Sciatic nerve (tissue), 2 donors: ENCODE data around the gene KLHL29. TPM values are rescaled to one million over a fixed set of nuclear protein-coding genes. Genes with fewer than 3 reads are reported as not detected.

ENCODE experiments used
- ATAC-seq: fragments of 200-7000 bp; cut with Tn5 transposase; one replicate; pipeline ENCODE4 v1.9.1; 2020; ENCODE audit warnings: mild to moderate bottlenecking, moderate library complexity
- DNase-seq: peaks from one replicate; pipeline ENCODE4 v3.0.0-alpha.2; 2020; ENCODE audit warnings: low spot score
- intact Hi-C: fragments of 100-400 bp; cut with DNase I; formaldehyde crosslinking; loops from one replicate; pipeline ENCODE4 v1.14.2; 2022
- total RNA-seq: library from RNA; stranded (reverse); fragmentation: NEBNext Ultra II Directional; extraction: Animal tissue kit (Norgen Biotek cat#: 25700); gene quantifications from one replicate; pipeline ENCODE4 v1.2.1, GENCODE V29; 2021
- donor health status: DM: no; HTN: no; CAD: no.
- donor health status: DM: no; HTN: no; CAD: no.

The KLHL29 gene
- total RNA-seq, 1 donor from 2014 or later: 31.7 TPM

DNA sequence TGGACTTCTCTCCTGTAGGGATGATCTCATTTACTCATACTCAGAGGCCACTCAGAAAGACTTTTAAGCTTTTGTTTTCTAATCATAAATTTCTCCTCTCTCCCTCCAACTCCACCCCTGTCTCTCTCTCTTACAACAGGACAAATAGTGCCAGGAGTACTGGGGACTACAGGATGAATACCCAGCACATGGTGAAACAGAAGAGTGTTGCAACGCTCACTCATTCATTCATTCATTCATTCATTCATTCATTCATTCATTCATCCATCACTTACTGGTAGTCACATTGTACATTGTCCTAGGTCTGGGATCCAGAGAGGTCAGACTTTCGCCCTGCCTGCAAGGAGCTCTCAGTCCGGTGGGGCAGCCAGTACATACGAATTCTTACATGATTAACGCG lies 97.6 kb downstream of the KLHL29 start:
- intact Hi-C loops: no loop called here
- DNase-seq: no peak
- no peak for ATAC-seq

DNA sequence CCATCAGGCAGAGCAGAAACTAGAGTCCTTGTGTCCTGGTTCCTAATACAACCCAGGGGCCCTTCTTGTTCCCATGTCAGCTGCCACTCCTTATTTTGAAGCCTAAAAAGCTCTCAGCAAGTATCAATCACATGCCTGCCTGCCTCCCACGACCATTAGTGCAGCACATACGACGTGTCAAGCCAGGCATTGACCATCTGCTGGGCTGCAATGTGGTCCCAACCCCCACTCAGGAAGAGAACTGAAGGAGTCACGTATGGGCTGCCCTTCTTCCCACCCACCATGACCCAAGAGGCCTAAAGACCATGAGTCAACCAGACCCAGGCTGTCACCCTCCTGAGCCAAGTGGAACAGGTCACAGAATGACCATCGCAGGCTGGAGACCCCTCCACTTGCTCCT lies 98.8 kb downstream of the KLHL29 start:
- ATAC-seq: no peak
- intact Hi-C loops: no loop called here
- peak; percentile 36 for DNase-seq

DNA sequence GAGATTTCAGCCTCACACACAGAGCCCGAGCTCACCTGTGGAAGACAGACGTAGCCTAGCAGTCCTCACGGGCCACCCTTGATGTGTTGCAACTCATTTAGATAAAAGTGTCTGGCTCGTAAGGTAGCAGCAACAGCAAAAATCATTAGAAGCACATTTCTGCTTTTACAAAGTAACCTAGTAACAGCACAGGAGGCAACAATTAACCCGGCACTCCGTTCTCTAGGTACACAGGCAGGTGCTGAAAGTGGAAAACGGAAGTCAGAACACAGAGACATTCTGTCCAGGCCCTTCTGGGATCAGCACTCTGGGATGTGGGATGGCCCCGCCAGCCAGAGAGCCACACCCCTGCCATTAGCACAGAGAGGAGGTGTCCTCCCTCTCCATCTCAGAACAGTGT lies 99.3 kb downstream of the KLHL29 start:
- no peak for ATAC-seq
- no peak for DNase-seq
- intact Hi-C loops: no loop called here

DNA sequence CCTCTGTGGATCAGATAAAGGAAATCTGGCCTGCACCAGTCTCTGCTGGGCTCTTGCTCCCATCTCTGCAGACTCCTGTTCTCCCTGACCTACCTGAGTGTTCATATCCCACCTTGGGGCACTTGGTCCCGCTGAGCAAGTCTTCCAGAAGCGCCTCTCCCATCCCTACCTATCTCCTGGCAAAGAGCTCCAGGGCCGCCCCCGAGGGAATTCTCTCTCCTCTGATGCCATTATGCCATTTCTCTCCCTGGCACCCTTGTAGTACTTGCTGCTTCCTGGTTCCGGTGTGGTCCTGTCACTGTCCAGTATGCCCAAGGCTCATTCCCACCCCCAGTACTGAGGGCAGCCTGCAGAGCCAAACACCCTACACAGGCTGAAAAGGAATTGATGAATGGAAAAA lies 99.8 kb downstream of the KLHL29 start:
- intact Hi-C loops: no loop called here
- no peak for ATAC-seq
- DNase-seq: peak; percentile 54

DNA sequence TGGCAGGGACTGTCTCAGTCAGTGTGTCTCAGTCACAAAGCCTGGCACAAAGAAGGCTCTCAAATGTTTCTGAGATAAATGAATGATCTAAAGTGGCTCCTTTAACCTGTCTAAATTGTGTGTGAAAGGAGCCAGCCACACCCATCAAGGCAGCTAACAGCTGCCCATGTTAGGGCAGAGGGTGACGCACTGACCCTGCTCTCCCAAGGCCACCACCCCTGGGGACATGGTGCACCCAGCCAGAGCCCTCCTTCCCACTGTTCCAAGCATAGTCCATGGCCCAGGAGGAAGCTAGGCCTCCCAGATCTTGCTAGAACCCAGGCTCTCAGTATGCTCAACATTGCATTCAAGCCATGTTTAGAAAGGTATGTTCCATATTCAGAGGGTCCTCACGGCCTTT lies 100.3 kb downstream of the KLHL29 start:
- no peak for ATAC-seq
- intact Hi-C loops: no loop called here

GRCh38 chr2:23485841-23486683 lies 101.1 kb downstream of the KLHL29 start:
- peak; percentile 26 for DNase-seq
- intact Hi-C loops: no loop called here
- ATAC-seq: no peak

More for the DNA sequence above, 100.3 kb downstream of the KLHL29 start:
- no peak for DNase-seq

- intact Hi-C loops: no loop called here
- DNase-seq: peak; percentile 79
- ATAC-seq: peak; percentile 65
Observed at GRCh38 chr2:23486684-23487075, 101.7 kb downstream of the KLHL29 start.

- peak; percentile 44 for DNase-seq
- intact Hi-C loops: no loop called here
- ATAC-seq: no peak
Observed at GRCh38 chr2:23487735-23488492, 102.9 kb downstream of the KLHL29 start.

DNA sequence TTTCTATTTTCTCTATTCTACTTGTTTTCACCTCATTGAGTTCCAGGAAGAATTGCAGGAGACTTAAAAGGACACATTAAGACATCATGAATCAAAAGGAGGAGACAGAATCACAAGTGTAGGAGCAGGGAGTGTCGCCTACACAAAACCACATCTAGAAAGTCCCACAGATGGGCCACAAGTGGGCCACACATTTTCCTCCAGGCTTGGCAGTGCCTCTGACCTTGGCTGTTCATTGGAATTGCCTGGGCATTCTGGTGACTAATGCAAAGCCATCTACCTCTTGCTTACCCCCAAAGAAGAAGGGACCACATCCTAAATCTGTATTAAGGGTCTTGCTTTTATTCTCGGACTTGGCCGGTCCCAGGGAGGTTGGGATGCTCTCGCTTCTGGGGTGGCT lies 103.6 kb downstream of the KLHL29 start:
- no peak for ATAC-seq
- DNase-seq: no peak
- intact Hi-C loops: no loop called here

DNA sequence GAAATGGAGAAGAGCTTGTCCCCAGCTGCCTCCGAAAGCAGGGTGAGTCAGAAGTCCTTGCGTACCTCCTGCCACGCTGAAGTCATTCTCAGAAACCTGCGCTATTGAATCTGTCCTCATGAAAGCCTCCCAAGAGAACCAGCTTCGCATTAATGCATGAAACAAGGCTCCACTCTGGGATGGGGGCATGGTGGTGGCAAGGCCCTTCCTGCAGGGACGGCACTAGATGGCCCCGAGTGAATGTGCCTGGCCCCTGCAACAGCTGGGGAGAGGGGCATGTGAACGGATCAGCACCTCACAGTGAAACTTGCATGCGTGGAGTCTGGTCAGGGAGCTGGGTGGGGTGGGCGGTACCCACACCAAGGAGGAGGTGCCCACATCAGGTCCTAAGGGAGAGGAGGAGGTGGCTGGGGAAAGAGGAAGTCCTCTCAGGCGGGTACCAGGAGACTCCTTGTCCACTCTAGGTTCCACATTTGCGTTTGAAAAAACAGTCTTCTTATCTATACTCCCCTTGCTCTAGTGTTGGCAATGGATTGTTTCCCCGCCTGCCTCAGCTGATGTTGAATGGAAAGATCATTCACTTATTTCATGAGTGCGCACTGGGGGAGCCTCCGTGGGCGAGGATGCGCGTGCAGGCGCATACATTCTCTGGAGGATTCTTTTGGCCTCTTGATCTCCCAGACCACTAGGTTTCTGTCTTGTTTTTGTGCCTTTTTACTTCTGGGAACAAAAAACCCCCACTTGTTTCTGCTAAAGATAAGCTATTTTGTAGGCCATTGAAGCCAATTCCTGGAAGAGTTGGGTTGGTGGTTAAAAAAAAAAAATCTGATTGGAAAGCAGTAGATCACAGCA lies 104.7 kb downstream of the KLHL29 start:
- DNase-seq: no peak

GRCh38 chr2:23491591-23492336 lies 106.8 kb downstream of the KLHL29 start:
- intact Hi-C loops: no loop called here
- ATAC-seq (no peak), DNase-seq (no peak)

More for the DNA sequence above, 104.7 kb downstream of the KLHL29 start:
- intact Hi-C loops: no loop called here
- no peak for ATAC-seq

- ATAC-seq: no peak
- no peak for DNase-seq
- intact Hi-C loops: no loop called here
Observed at GRCh38 chr2:23492337-23492675, 107.3 kb downstream of the KLHL29 start.

- intact Hi-C loops: no loop called here
- DNase-seq (no peak), ATAC-seq (peak; percentile 51)
Observed at GRCh38 chr2:23492921-23493320, 107.9 kb downstream of the KLHL29 start.

GRCh38 chr2:23493846-23494245 lies 108.9 kb downstream of the KLHL29 start:
- intact Hi-C loops: no loop called here
- ATAC-seq (no peak), DNase-seq (no peak)

DNA sequence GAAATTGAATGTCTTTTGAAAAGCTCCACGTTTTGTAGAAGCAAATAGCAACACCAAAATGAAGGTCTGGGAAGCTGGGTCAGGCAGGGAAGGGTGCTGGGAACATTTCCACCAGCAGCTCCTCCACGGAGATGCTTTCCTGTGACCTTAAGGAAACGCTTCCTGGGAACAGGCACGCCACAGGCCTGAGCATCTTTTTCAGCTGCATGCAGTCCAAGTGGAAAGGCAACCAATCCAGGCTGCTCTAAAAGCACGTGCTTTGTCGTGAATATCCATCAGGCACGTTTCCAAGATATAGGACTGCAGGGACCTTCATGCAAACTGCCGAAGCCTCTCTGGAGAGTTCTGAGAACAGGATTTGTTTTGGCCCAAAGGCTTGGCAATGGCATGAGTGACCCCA lies 109.3 kb downstream of the KLHL29 start:
- intact Hi-C loops: no loop called here
- ATAC-seq: no peak
- no peak for DNase-seq

- intact Hi-C loops: no loop called here
- no peak for ATAC-seq
Observed at GRCh38 chr2:23495661-23496114, 110.7 kb downstream of the KLHL29 start.

GRCh38 chr2:23496456-23496855 lies 111.5 kb downstream of the KLHL29 start:
- ATAC-seq (no peak), DNase-seq (no peak)
- intact Hi-C loops: no loop called here

More at GRCh38 chr2:23495661-23496114, 110.7 kb downstream of the KLHL29 start:
- DNase-seq: no peak

GRCh38 chr2:23497063-23497462 lies 112.1 kb downstream of the KLHL29 start:
- intact Hi-C loops: no loop called here
- ATAC-seq (no peak), DNase-seq (no peak)

GRCh38 chr2:23497536-23497935 lies 112.6 kb downstream of the KLHL29 start:
- intact Hi-C loops: no loop called here
- DNase-seq: no peak
- ATAC-seq: no peak
